Right lobe of liver (tissue), 4 donors: Measurements from ENCODE around the gene MATN1.

Experiments
- POLR2A ChIP-seq: fragments of 450-650 bp; IDR thresholded peaks from one replicate; pipeline ENCODE4 v1.6.1; 2017; ENCODE audit warnings: antibody characterized with exemption, mild to moderate bottlenecking
- TF ChIP-seq, protein P1 (sequence below), 4 donors: fragments of 200-600 bp in 3 of 4; fragments of 450-650 bp in 1 of 4; IDR thresholded peaks; one replicate each; pipeline versions ENCODE4 v1.5.1 to v1.8.0; 2016 to 2022; ENCODE audit warnings: antibody characterized with exemption in 4 of 4, mild to moderate bottlenecking in 2 of 4
- donor health status: DM: no; HTN: no; CAD: no.
- donor health status: DM: no; HTN: no; CAD: no.
- donor health status: DM: no; HTN: yes; CAD: no.

DNA sequence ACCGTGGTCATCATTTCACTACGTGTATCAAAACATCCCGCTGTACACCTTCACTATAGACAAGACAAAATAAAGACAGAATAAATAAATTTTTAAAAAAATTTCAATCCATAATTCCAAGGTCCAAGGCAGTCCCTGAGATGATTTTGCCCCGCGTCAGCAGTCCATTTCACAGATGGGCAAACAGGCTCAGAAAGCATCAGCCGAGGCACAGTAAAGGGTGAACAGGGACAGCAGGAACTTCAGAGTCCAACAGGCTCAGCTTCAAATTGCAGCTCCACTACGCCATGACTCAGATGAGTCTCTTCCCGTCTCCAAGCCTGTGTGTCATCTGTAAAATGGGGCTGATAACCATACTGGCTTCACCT, 15.0 kb downstream of the MATN1 start:
- no peak for TF ChIP-seq POLR2A
- TF ChIP-seq, protein P1, sequence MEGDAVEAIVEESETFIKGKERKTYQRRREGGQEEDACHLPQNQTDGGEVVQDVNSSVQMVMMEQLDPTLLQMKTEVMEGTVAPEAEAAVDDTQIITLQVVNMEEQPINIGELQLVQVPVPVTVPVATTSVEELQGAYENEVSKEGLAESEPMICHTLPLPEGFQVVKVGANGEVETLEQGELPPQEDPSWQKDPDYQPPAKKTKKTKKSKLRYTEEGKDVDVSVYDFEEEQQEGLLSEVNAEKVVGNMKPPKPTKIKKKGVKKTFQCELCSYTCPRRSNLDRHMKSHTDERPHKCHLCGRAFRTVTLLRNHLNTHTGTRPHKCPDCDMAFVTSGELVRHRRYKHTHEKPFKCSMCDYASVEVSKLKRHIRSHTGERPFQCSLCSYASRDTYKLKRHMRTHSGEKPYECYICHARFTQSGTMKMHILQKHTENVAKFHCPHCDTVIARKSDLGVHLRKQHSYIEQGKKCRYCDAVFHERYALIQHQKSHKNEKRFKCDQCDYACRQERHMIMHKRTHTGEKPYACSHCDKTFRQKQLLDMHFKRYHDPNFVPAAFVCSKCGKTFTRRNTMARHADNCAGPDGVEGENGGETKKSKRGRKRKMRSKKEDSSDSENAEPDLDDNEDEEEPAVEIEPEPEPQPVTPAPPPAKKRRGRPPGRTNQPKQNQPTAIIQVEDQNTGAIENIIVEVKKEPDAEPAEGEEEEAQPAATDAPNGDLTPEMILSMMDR (IDR thresholded peaks at IDR 0.05), result no peak
